ENCODE data around the gene EPHA2. TPM values are rescaled to one million over a fixed set of nuclear protein-coding genes. Genes with fewer than 3 reads are reported as not detected.
"Not testable (repeated sequence)": the region's sequence is repeated elsewhere in the genome, so short reads cannot be mapped to it uniquely, and the experiment has no call there.

The EPHA2 gene
- total RNA-seq, 1 donor from 2014 or later, result 44.8 TPM

- peak; percentile 78 for DNase-seq
- no peaks in the 10 kb centered on the region for H3K9me3 ChIP-seq
- intact Hi-C loops (cut with DNase I), result no loop called here
- peak overlapping the region; percentile 44 for H3K4me3 ChIP-seq
- TF ChIP-seq CTCF (IDR thresholded peaks at IDR 0.05), result no peak
- no peak overlapping the region for H3K27ac ChIP-seq
- peaks cover 8% of the 10 kb centered on the region for H3K4me1 ChIP-seq
- H3K36me3 ChIP-seq, result no peaks in the 10 kb centered on the region
- ATAC-seq, result peak; percentile 71
- no peaks in the 10 kb centered on the region for H3K27me3 ChIP-seq
These were observed 11.7 kb upstream of the EPHA2 start for GRCh38 chr1:16167331-16168143.

- TF ChIP-seq CTCF (IDR thresholded peaks at IDR 0.05), result no peak
- ATAC-seq (no peak), DNase-seq (no peak)
- Histone ChIP-seq H3K9me3 (no peaks in the 10 kb centered on the region), H3K36me3 (no peaks in the 10 kb centered on the region), H3K4me1 (peaks cover 8% of the 10 kb centered on the region), H3K4me3 (no peak overlapping the region), H3K27me3 (no peaks in the 10 kb centered on the region), H3K27ac (no peak overlapping the region)
- intact Hi-C loops (cut with DNase I), result no loop called here
These were observed 10.2 kb upstream of the EPHA2 start for GRCh38 chr1:16166117-16166516.

GRCh38 chr1:16165548-16165947 is 9.7 kb upstream of the EPHA2 start:
- Histone ChIP-seq H3K4me1 (peaks cover 8% of the 10 kb centered on the region), H3K36me3 (no peaks in the 10 kb centered on the region), H3K27ac (no peak overlapping the region), H3K27me3 (no peaks in the 10 kb centered on the region), H3K4me3 (no peak overlapping the region), H3K9me3 (no peaks in the 10 kb centered on the region)
- ATAC-seq, result peak; percentile 12
- no peak for TF ChIP-seq CTCF (IDR thresholded peaks at IDR 0.05)
- no peak for DNase-seq
- intact Hi-C loops (cut with DNase I), result no loop called here

GRCh38 chr1:16165073-16165364 is 9.2 kb upstream of the EPHA2 start:
- intact Hi-C loops (cut with DNase I), result no loop called here
- Histone ChIP-seq H3K36me3 (no peaks in the 10 kb centered on the region), H3K4me3 (no peak overlapping the region), H3K27ac (no peak overlapping the region), H3K4me1 (peaks cover 8% of the 10 kb centered on the region), H3K27me3 (no peaks in the 10 kb centered on the region), H3K9me3 (no peaks in the 10 kb centered on the region)
- ATAC-seq, result no peak
- no peak for TF ChIP-seq CTCF (IDR thresholded peaks at IDR 0.05)
- DNase-seq, result no peak

GRCh38 chr1:16164213-16165072 is 8.6 kb upstream of the EPHA2 start:
- no peaks in the 10 kb centered on the region for H3K27me3 ChIP-seq
- no peak for TF ChIP-seq CTCF (IDR thresholded peaks at IDR 0.05)
- DNase-seq, result no peak
- H3K4me3 ChIP-seq, result no peak overlapping the region
- intact Hi-C loops (cut with DNase I), result no loop called here
- no peaks in the 10 kb centered on the region for H3K9me3 ChIP-seq
- H3K36me3 ChIP-seq, result no peaks in the 10 kb centered on the region
- H3K27ac ChIP-seq, result no peak overlapping the region
- peaks cover 8% of the 10 kb centered on the region for H3K4me1 ChIP-seq
- peak; percentile 3 for ATAC-seq

GRCh38 chr1:16163608-16164212 is 7.8 kb upstream of the EPHA2 start:
- H3K4me1 ChIP-seq; H3K4me3 ChIP-seq; H3K27me3 ChIP-seq; H3K36me3 ChIP-seq; H3K9me3 ChIP-seq; H3K27ac ChIP-seq; DNase-seq; intact Hi-C loops (cut with DNase I); ATAC-seq: not testable (repeated sequence)
